ENCODE data around the gene SOWAHA.
"Not testable (repeated sequence)": the region's sequence is repeated elsewhere in the genome, so short reads cannot be mapped to it uniquely, and the experiment has no call there.

SOWAHA gene

GRCh38 chr5:132800545-132800944 is 12.6 kb upstream of the SOWAHA start:
- H4K20me1 ChIP-seq (ENCODE audit: low read depth, low read length), result no peaks in the 10 kb centered on the region
- no peaks in the 10 kb centered on the region for H3F3A ChIP-seq (ENCODE audit: insufficient read depth)
- no peak overlapping the region for H3K4me2 ChIP-seq (ENCODE audit: low read depth, low read length, poor library complexity, severe bottlenecking)
- no peaks in the 10 kb centered on the region for H3K36me3 ChIP-seq (ENCODE audit: low read length)
- no peaks in the 10 kb centered on the region for H3K79me2 ChIP-seq (ENCODE audit: insufficient read depth, low read length)
- H3K4me3 ChIP-seq (ENCODE audit: insufficient read depth, low read length, poor library complexity, severe bottlenecking), result no peak overlapping the region
- H3K27ac ChIP-seq (ENCODE audit: low read depth, low read length), result no peak overlapping the region
- no peaks in the 10 kb centered on the region for H3K27me3 ChIP-seq (ENCODE audit: low read length)
- no peaks in the 10 kb centered on the region for H3K9me3 ChIP-seq (ENCODE audit: insufficient read depth, low read length)
- H2AFZ ChIP-seq (ENCODE audit: low read depth, low read length, severe bottlenecking), result no peak overlapping the region
- H3K9ac ChIP-seq (ENCODE audit: low read length), result no peak overlapping the region
- TF ChIP-seq, protein P1, sequence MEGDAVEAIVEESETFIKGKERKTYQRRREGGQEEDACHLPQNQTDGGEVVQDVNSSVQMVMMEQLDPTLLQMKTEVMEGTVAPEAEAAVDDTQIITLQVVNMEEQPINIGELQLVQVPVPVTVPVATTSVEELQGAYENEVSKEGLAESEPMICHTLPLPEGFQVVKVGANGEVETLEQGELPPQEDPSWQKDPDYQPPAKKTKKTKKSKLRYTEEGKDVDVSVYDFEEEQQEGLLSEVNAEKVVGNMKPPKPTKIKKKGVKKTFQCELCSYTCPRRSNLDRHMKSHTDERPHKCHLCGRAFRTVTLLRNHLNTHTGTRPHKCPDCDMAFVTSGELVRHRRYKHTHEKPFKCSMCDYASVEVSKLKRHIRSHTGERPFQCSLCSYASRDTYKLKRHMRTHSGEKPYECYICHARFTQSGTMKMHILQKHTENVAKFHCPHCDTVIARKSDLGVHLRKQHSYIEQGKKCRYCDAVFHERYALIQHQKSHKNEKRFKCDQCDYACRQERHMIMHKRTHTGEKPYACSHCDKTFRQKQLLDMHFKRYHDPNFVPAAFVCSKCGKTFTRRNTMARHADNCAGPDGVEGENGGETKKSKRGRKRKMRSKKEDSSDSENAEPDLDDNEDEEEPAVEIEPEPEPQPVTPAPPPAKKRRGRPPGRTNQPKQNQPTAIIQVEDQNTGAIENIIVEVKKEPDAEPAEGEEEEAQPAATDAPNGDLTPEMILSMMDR (IDR thresholded peaks at IDR 0.05; ENCODE audit: insufficient read depth, low read length, poor library complexity, severe bottlenecking), result no peak
- TF ChIP-seq EZH2phosphoT487 (conservative IDR thresholded peaks at IDR 0.05; ENCODE audit: low read length), result no peak
- H3K9me2 ChIP-seq (replicated peaks; ENCODE audit: insufficient read depth, low read length), result no peaks in the 10 kb centered on the region

- H3K9ac ChIP-seq (ENCODE audit: low read length), result no peak overlapping the region
- no peak overlapping the region for H3K27ac ChIP-seq (ENCODE audit: low read depth, low read length)
- H3F3A ChIP-seq (ENCODE audit: insufficient read depth), result no peaks in the 10 kb centered on the region
- no peaks in the 10 kb centered on the region for H3K9me2 ChIP-seq (replicated peaks; ENCODE audit: insufficient read depth, low read length)
- H3K27me3 ChIP-seq (ENCODE audit: low read length), result no peaks in the 10 kb centered on the region
- H3K4me3 ChIP-seq (ENCODE audit: insufficient read depth, low read length, poor library complexity, severe bottlenecking), result no peak overlapping the region
- H4K20me1 ChIP-seq (ENCODE audit: low read depth, low read length), result no peaks in the 10 kb centered on the region
- TF ChIP-seq EZH2phosphoT487 (conservative IDR thresholded peaks at IDR 0.05; ENCODE audit: low read length), result no peak
- TF ChIP-seq, protein P1 (IDR thresholded peaks at IDR 0.05; ENCODE audit: insufficient read depth, low read length, poor library complexity, severe bottlenecking), result no peak
- no peak overlapping the region for H2AFZ ChIP-seq (ENCODE audit: low read depth, low read length, severe bottlenecking)
- H3K36me3 ChIP-seq (ENCODE audit: low read length), result no peaks in the 10 kb centered on the region
- no peaks in the 10 kb centered on the region for H3K79me2 ChIP-seq (ENCODE audit: insufficient read depth, low read length)
- H3K9me3 ChIP-seq (ENCODE audit: insufficient read depth, low read length), result no peaks in the 10 kb centered on the region
- H3K4me2 ChIP-seq (ENCODE audit: low read depth, low read length, poor library complexity, severe bottlenecking), result no peak overlapping the region
Observed at GRCh38 chr5:132802044-132802684, 10.9 kb upstream of the SOWAHA start.

- H3K79me2 ChIP-seq (ENCODE audit: insufficient read depth, low read length); H2AFZ ChIP-seq (ENCODE audit: low read depth, low read length, severe bottlenecking); H3K9me3 ChIP-seq (ENCODE audit: insufficient read depth, low read length); H3K27ac ChIP-seq (ENCODE audit: low read depth, low read length); H3K9ac ChIP-seq (ENCODE audit: low read length); H4K20me1 ChIP-seq (ENCODE audit: low read depth, low read length); H3K27me3 ChIP-seq (ENCODE audit: low read length); H3K9me2 ChIP-seq (replicated peaks; ENCODE audit: insufficient read depth, low read length); H3K36me3 ChIP-seq (ENCODE audit: low read length); H3K4me3 ChIP-seq (ENCODE audit: insufficient read depth, low read length, poor library complexity, severe bottlenecking); H3K4me2 ChIP-seq (ENCODE audit: low read depth, low read length, poor library complexity, severe bottlenecking); H3F3A ChIP-seq (ENCODE audit: insufficient read depth): not testable (repeated sequence)
Observed at GRCh38 chr5:132802685-132803066, 10.4 kb upstream of the SOWAHA start.

- not testable (repeated sequence) for H3K9ac ChIP-seq (ENCODE audit: low read length); H2AFZ ChIP-seq (ENCODE audit: low read depth, low read length, severe bottlenecking); H3K79me2 ChIP-seq (ENCODE audit: insufficient read depth, low read length); H4K20me1 ChIP-seq (ENCODE audit: low read depth, low read length); H3K4me2 ChIP-seq (ENCODE audit: low read depth, low read length, poor library complexity, severe bottlenecking); H3F3A ChIP-seq (ENCODE audit: insufficient read depth); H3K9me3 ChIP-seq (ENCODE audit: insufficient read depth, low read length); H3K4me3 ChIP-seq (ENCODE audit: insufficient read depth, low read length, poor library complexity, severe bottlenecking); H3K27ac ChIP-seq (ENCODE audit: low read depth, low read length); H3K27me3 ChIP-seq (ENCODE audit: low read length); H3K36me3 ChIP-seq (ENCODE audit: low read length); H3K9me2 ChIP-seq (replicated peaks; ENCODE audit: insufficient read depth, low read length)
Observed at GRCh38 chr5:132804219-132804618, 8.9 kb upstream of the SOWAHA start.

GRCh38 chr5:132805872-132806271 is 7.2 kb upstream of the SOWAHA start:
- not testable (repeated sequence) for H3K27ac ChIP-seq (ENCODE audit: low read depth, low read length); H3K4me3 ChIP-seq (ENCODE audit: insufficient read depth, low read length, poor library complexity, severe bottlenecking); H3K9me3 ChIP-seq (ENCODE audit: insufficient read depth, low read length); H3F3A ChIP-seq (ENCODE audit: insufficient read depth); H2AFZ ChIP-seq (ENCODE audit: low read depth, low read length, severe bottlenecking); H3K79me2 ChIP-seq (ENCODE audit: insufficient read depth, low read length); H4K20me1 ChIP-seq (ENCODE audit: low read depth, low read length); H3K9ac ChIP-seq (ENCODE audit: low read length); H3K4me2 ChIP-seq (ENCODE audit: low read depth, low read length, poor library complexity, severe bottlenecking); H3K27me3 ChIP-seq (ENCODE audit: low read length); H3K9me2 ChIP-seq (replicated peaks; ENCODE audit: insufficient read depth, low read length); H3K36me3 ChIP-seq (ENCODE audit: low read length)

- H3K9me2 ChIP-seq (replicated peaks; ENCODE audit: insufficient read depth, low read length); H3K4me3 ChIP-seq (ENCODE audit: insufficient read depth, low read length, poor library complexity, severe bottlenecking); H3K9me3 ChIP-seq (ENCODE audit: insufficient read depth, low read length); H3K36me3 ChIP-seq (ENCODE audit: low read length); H3F3A ChIP-seq (ENCODE audit: insufficient read depth); H3K27me3 ChIP-seq (ENCODE audit: low read length); H3K9ac ChIP-seq (ENCODE audit: low read length); H4K20me1 ChIP-seq (ENCODE audit: low read depth, low read length); H3K4me2 ChIP-seq (ENCODE audit: low read depth, low read length, poor library complexity, severe bottlenecking); H2AFZ ChIP-seq (ENCODE audit: low read depth, low read length, severe bottlenecking); H3K79me2 ChIP-seq (ENCODE audit: insufficient read depth, low read length); H3K27ac ChIP-seq (ENCODE audit: low read depth, low read length): not testable (repeated sequence)
Observed at GRCh38 chr5:132806804-132807162, 6.3 kb upstream of the SOWAHA start.
